ENCODE measurements around the gene GTF2F1.

- no peak for TF ChIP-seq POLR2A (IDR thresholded peaks at IDR 0.05)
- TF ChIP-seq EP300 (IDR thresholded peaks at IDR 0.05): no peak
- TF ChIP-seq CTCF (IDR thresholded peaks at IDR 0.05): no peak
These were observed 8.6 kb downstream of the GTF2F1 start for GRCh38 chr19:6384381-6384780.
